ENCODE results near the gene SMOC1. TPM values are rescaled to one million over a fixed set of nuclear protein-coding genes. Genes with fewer than 3 reads are reported as not detected.

SMOC1 gene
- total RNA-seq, 1 experiment from 2014 or later: 0.68 TPM

DNA sequence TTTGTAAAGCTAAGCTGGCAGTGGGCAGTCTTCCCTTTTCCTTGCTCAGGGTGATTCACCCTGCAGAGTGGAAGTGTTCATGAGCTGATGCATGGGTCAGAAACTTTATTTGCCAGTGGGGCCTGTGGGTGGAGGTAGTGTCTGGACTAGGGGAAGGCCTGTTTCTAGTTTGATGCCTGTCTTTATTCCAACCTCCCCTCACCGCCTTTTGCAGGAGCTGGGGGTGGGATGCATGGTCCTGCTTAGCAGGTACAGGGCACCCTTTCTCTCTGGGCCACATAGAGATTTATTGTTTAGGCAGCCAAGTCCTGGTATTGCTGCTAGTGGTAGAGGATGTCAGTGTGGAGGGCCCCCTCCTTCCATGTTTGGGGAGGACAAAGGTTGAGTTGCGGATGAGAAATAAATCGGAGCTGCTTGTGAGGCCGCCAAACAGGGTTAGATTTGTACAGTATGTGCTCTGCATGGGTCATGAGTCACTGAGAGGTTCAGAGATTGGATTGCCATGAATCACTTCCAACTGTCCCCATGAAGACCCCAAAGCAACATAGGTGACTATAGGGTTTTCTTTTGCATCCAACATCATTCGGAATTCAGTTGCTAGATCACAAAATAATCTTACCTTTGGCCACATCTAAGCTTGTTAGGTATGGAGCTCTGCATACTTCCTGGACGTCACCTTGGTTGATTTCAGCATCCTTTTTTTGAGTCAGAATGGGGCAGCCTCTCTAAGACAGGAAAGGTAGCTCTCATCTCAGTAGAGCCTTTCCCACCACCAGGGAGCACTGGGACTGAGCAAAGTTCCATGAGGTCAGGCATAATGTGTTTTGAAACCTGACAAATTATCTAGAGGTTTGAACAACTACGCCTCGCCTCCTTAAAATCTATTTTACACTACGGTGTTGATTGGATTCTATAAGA lies 8.8 kb downstream of the SMOC1 start:
- H3K9me3 ChIP-seq (ENCODE audit: control insufficient read depth, low read depth, low read length): no peaks in the 10 kb centered on the region
- no peaks in the 10 kb centered on the region for H3K23me2 ChIP-seq (ENCODE audit: insufficient read length, low read depth, low read length, poor library complexity, severe bottlenecking)
- TF ChIP-seq, protein P1, sequence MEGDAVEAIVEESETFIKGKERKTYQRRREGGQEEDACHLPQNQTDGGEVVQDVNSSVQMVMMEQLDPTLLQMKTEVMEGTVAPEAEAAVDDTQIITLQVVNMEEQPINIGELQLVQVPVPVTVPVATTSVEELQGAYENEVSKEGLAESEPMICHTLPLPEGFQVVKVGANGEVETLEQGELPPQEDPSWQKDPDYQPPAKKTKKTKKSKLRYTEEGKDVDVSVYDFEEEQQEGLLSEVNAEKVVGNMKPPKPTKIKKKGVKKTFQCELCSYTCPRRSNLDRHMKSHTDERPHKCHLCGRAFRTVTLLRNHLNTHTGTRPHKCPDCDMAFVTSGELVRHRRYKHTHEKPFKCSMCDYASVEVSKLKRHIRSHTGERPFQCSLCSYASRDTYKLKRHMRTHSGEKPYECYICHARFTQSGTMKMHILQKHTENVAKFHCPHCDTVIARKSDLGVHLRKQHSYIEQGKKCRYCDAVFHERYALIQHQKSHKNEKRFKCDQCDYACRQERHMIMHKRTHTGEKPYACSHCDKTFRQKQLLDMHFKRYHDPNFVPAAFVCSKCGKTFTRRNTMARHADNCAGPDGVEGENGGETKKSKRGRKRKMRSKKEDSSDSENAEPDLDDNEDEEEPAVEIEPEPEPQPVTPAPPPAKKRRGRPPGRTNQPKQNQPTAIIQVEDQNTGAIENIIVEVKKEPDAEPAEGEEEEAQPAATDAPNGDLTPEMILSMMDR (conservative IDR thresholded peaks at IDR 0.05): no peak
- no peak overlapping the region for H3K18ac ChIP-seq (ENCODE audit: insufficient read length, low read depth, low read length)
- no peak overlapping the region for H2BK20ac ChIP-seq (ENCODE audit: low read depth, low read length, poor library complexity, severe bottlenecking)
- no peak overlapping the region; the same call in 1 of the 2 replicates for H3K14ac ChIP-seq (ENCODE audit: insufficient read depth, low read length)
- DNase-seq: no peak
- no peak overlapping the region for H2AFZ ChIP-seq (ENCODE audit: low read length)
- no peaks in the 10 kb centered on the region for H3K79me1 ChIP-seq (ENCODE audit: insufficient read depth, low read depth, low read length, poor library complexity, severe bottlenecking)
- H3K27ac ChIP-seq (ENCODE audit: insufficient read length, low read depth, low read length): no peak overlapping the region
- no peak overlapping the region for H3K23ac ChIP-seq (ENCODE audit: insufficient read length, low read depth, low read length)
- no peak overlapping the region for H2BK120ac ChIP-seq (ENCODE audit: low read depth, low read length, poor library complexity, severe bottlenecking)
- no peak overlapping the region for H2AK5ac ChIP-seq (ENCODE audit: insufficient read length, low read length)
- no peak overlapping the region for H4K5ac ChIP-seq (ENCODE audit: insufficient read length, low read depth, low read length)
- no peak overlapping the region for H4K8ac ChIP-seq (replicated peaks; ENCODE audit: insufficient read length, low read depth, low read length)
- H3K27me3 ChIP-seq (ENCODE audit: insufficient read depth, low read length): no peaks in the 10 kb centered on the region
- no peak overlapping the region for H3K9ac ChIP-seq (ENCODE audit: extremely low read depth, insufficient read length, low read length)
- H3K27me3 Mint-ChIP-seq (ENCODE audit: low read depth): peaks cover 12% of the 10 kb centered on the region
- no peak overlapping the region for H3K56ac ChIP-seq (ENCODE audit: insufficient read length, low read depth, low read length)
- no peak overlapping the region for H3K27ac Mint-ChIP-seq
- H4K91ac ChIP-seq (ENCODE audit: insufficient read length, low read depth, low read length): no peak overlapping the region
- peaks cover 5 to 11% of the 10 kb centered on the region in 2 experiments for H3K4me1 Mint-ChIP-seq
- no peak overlapping the region for H2BK12ac ChIP-seq (ENCODE audit: insufficient read length, low read depth, low read length)
- H3K4me1 ChIP-seq (ENCODE audit: insufficient read depth, low read length): no peaks in the 10 kb centered on the region
- no peak overlapping the region for H2BK5ac ChIP-seq (ENCODE audit: insufficient read length, low read length)
- no peak overlapping the region for H3K4ac ChIP-seq (ENCODE audit: low read depth, low read length)
- H3T11ph ChIP-seq (ENCODE audit: low read length): no peak overlapping the region
- no peak overlapping the region for H3K4me3 Mint-ChIP-seq
- no peaks in the 10 kb centered on the region for H3K36me3 Mint-ChIP-seq (ENCODE audit: insufficient read depth in 1 of 3, low read depth in 3 of 3)
- no CpG with 5 or more reads among the region's 9 CpGs for WGBS (ENCODE audit: extremely low coverage, insufficient read length, low lambda C conversion rate)
- peaks cover 0 to 3% of the 10 kb centered on the region in 2 experiments; a peak in 2 of 5 replicates for H3K9me3 Mint-ChIP-seq
- no peak overlapping the region for H3K4me2 ChIP-seq (ENCODE audit: insufficient read depth, insufficient read length, low read length)
- H3K79me2 ChIP-seq (ENCODE audit: insufficient read depth, low read length): no peaks in the 10 kb centered on the region
- H2BK15ac ChIP-seq (ENCODE audit: low read depth, low read length): no peak overlapping the region
- peaks cover 3% of the 10 kb centered on the region for H4K20me1 ChIP-seq (ENCODE audit: control insufficient read depth, insufficient read depth, insufficient read length)

Data from H9 (cell line).